Epithelial cell of proximal tubule (primary cell): ENCODE results near the gene TP73. TPM values are rescaled to one million over a fixed set of nuclear protein-coding genes. Genes with fewer than 3 reads are reported as not detected.

Experiments used
- DNase-seq: peaks from one replicate; pipeline ENCODE4 v3.0.0-alpha.2; 2011; ENCODE audit warnings: low read depth
- H3K4me3 ChIP-seq: 2 replicates; pipeline ENCODE4 v1.5.1; 2011; ENCODE audit warnings: low read depth, mild to moderate bottlenecking, low read length
- CTCF ChIP-seq: conservative IDR thresholded peaks from 2 replicates; pipeline ENCODE4 v1.5.1; 2012; ENCODE audit warnings: low read depth, mild to moderate bottlenecking, low read length
- total RNA-seq: library from RNA; depleted of rRNA; stranded (reverse); fragments of >200 nt; gene quantifications from 2 replicates; pipeline ENCODE4 v1.2.3, GENCODE V29; 2015

The TP73 gene
- total RNA-seq, 1 donor from 2014 or later, result not detected

GRCh38 chr1:3777647-3778589 is 125.6 kb downstream of the TP73 start:
- DNase-seq, result no peak
- no peak for TF ChIP-seq CTCF
- H3K4me3 ChIP-seq, result no peak overlapping the region

- no peak for TF ChIP-seq CTCF
- H3K4me3 ChIP-seq, result no peak overlapping the region
- no peak for DNase-seq
These were observed 126.4 kb downstream of the TP73 start for GRCh38 chr1:3778590-3779264.

- no peak for DNase-seq
- TF ChIP-seq CTCF, result no peak
These were observed 127.1 kb downstream of the TP73 start for GRCh38 chr1:3779265-3779911.

GRCh38 chr1:3779912-3780416 is 127.6 kb downstream of the TP73 start:
- no peak for TF ChIP-seq CTCF
- no peak overlapping the region for H3K4me3 ChIP-seq
- no peak for DNase-seq

More at GRCh38 chr1:3779265-3779911, 127.1 kb downstream of the TP73 start:
- no peak overlapping the region for H3K4me3 ChIP-seq

GRCh38 chr1:3780901-3781300 is 128.6 kb downstream of the TP73 start:
- TF ChIP-seq CTCF, result no peak
- DNase-seq, result no peak
- no peak overlapping the region for H3K4me3 ChIP-seq

- TF ChIP-seq CTCF, result no peak
- H3K4me3 ChIP-seq, result no peak overlapping the region
- DNase-seq, result no peak
These were observed 131.5 kb downstream of the TP73 start for GRCh38 chr1:3783651-3784474.
